ENCODE measurements around the gene POGK. TPM values are rescaled to one million over a fixed set of nuclear protein-coding genes. Genes with fewer than 3 reads are reported as not detected.
A peak's percentile ranks its signal among the peaks of the same experiment; 100 is the strongest.

Gene POGK
- total and polyA plus RNA-seq, 2 experiments from 2014 or later = 10.9 to 31.4 TPM

DNA sequence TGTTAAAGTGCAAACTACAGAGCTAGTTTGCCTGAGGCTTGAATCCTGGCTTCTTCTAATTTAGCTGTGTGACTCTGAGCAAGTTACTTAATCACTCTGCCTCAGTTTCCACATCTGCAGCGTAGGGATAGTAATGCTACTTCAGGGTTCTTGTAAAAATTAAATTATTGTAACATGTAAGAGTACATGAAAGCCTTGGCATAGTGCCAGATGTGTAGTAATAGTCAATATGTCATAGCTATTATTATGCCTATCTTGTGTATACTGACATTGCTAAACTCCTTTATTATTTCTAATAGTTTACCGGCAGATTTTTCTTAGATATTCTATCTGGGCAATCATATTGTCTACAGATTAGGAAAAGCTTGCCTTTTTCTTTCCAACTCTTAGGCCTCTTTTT is 43.6 kb downstream of the POGK start:
- no peak overlapping the region for H2AFZ ChIP-seq
- H4K20me1 ChIP-seq (replicated peaks; ENCODE audit: insufficient read depth) = no peaks in the 10 kb centered on the region
- no peak overlapping the region for H3K4me2 ChIP-seq
- H3K27me3 ChIP-seq (ENCODE audit: insufficient read depth) = peaks cover 28% of the 10 kb centered on the region
- no peak overlapping the region for H3K27ac ChIP-seq (ENCODE audit: low read depth)
- peaks cover 4% of the 10 kb centered on the region; the same call in 1 of the 3 replicates for H3K9me3 Mint-ChIP-seq
- peaks cover 5% of the 10 kb centered on the region; the same call in 1 of the 2 replicates for H3K4me1 ChIP-seq (ENCODE audit: insufficient read depth)
- H3K4me3 ChIP-seq = no peak overlapping the region
- peaks cover 3% of the 10 kb centered on the region; the same call in 1 of the 3 replicates for H3K4me1 Mint-ChIP-seq
- H3K27ac Mint-ChIP-seq = no peak overlapping the region
- 0 out of 3 replicates have a peak, but pooled peaks cover 3% of the 10 kb centered on the region for H3K36me3 Mint-ChIP-seq (ENCODE audit: low read depth)
- H3K4me3 Mint-ChIP-seq = no peak overlapping the region
- H3K79me2 ChIP-seq (replicated peaks; ENCODE audit: insufficient read depth) = no peaks in the 10 kb centered on the region
- H3K9me2 ChIP-seq (ENCODE audit: insufficient read depth) = no peaks in the 10 kb centered on the region
- no peaks in the 10 kb centered on the region; the same call in 1 of the 2 replicates for H3F3A ChIP-seq (replicated peaks; ENCODE audit: low read depth)
- ATAC-seq (no peak), DNase-seq (ENCODE audit: low spot score) (no peak)
- H3K36me3 ChIP-seq (ENCODE audit: insufficient read depth) = no peaks in the 10 kb centered on the region
- H3K27me3 Mint-ChIP-seq (ENCODE audit: insufficient read depth, low read depth, poor library complexity) = peaks cover 17% of the 10 kb centered on the region
- TF ChIP-seq NANOG (IDR thresholded peaks at IDR 0.05; ENCODE audit: borderline replicate concordance) (no peak), POLR2AphosphoS5 (IDR thresholded peaks at IDR 0.05; ENCODE audit: low read depth) (no peak), EZH2 (IDR thresholded peaks at IDR 0.05; ENCODE audit: low read depth, unreplicated experiment) (no peak), ZNF114 (CRISPR knock-in tag; IDR thresholded peaks at IDR 0.05) (no peak), CREB1 (CRISPR knock-in tag; IDR thresholded peaks at IDR 0.05; ENCODE audit: low read depth) (no peak)
- TF ChIP-seq, protein P1, sequence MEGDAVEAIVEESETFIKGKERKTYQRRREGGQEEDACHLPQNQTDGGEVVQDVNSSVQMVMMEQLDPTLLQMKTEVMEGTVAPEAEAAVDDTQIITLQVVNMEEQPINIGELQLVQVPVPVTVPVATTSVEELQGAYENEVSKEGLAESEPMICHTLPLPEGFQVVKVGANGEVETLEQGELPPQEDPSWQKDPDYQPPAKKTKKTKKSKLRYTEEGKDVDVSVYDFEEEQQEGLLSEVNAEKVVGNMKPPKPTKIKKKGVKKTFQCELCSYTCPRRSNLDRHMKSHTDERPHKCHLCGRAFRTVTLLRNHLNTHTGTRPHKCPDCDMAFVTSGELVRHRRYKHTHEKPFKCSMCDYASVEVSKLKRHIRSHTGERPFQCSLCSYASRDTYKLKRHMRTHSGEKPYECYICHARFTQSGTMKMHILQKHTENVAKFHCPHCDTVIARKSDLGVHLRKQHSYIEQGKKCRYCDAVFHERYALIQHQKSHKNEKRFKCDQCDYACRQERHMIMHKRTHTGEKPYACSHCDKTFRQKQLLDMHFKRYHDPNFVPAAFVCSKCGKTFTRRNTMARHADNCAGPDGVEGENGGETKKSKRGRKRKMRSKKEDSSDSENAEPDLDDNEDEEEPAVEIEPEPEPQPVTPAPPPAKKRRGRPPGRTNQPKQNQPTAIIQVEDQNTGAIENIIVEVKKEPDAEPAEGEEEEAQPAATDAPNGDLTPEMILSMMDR (conservative IDR thresholded peaks at IDR 0.05; ENCODE audit: low read depth in 2 of 2) = no peak
- TF ChIP-seq, protein P2, sequence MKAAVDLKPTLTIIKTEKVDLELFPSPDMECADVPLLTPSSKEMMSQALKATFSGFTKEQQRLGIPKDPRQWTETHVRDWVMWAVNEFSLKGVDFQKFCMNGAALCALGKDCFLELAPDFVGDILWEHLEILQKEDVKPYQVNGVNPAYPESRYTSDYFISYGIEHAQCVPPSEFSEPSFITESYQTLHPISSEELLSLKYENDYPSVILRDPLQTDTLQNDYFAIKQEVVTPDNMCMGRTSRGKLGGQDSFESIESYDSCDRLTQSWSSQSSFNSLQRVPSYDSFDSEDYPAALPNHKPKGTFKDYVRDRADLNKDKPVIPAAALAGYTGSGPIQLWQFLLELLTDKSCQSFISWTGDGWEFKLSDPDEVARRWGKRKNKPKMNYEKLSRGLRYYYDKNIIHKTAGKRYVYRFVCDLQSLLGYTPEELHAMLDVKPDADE (IDR thresholded peaks at IDR 0.05) = no peak

DNA sequence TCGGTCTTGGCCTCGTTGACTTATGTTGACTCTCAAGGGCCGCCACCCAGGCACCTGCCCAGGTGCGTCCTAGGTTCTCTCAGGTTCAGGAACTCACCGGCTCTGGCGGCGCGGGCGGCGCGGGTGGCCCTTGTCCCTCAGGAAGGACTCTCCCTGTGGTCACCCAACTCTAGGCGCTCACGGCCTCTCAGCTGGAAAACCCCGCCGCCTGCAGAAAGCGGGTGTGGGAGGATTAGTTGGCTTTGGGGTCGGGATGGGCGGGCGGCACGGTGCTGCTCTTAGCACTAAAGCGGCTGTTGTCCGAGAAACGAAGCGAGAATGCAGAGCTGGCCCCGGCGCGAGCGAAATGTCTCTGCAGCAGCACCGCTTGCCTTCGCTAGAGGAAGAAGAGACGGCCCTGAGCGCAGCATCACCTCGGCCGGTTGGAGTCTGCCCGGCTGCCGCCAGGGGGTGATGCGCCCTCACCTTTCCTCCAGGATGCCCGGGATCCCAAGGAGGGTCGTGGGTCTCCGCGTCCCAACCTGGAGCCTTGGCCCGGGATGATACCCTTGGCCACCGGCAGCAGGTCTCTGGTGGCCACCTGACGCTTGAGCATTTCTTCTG is 44.9 kb downstream of the POGK start:
- Histone ChIP-seq H4K20me1 (replicated peaks; ENCODE audit: insufficient read depth) (no peaks in the 10 kb centered on the region), H3K79me2 (replicated peaks; ENCODE audit: insufficient read depth) (no peaks in the 10 kb centered on the region), H3K4me1 (ENCODE audit: insufficient read depth) (peaks cover 5% of the 10 kb centered on the region; the same call in 1 of the 2 replicates), H2AFZ (peak overlapping the region; percentile 99), H3F3A (replicated peaks; ENCODE audit: low read depth) (no peaks in the 10 kb centered on the region; the same call in 1 of the 2 replicates), H3K27me3 (ENCODE audit: insufficient read depth) (peaks cover 28% of the 10 kb centered on the region), H3K27ac (ENCODE audit: low read depth) (no peak overlapping the region), H3K4me3 (peak overlapping the region; percentile 60), H3K4me2 (peak overlapping the region; percentile 84), H3K9me2 (ENCODE audit: insufficient read depth) (no peaks in the 10 kb centered on the region), H3K36me3 (ENCODE audit: insufficient read depth) (no peaks in the 10 kb centered on the region)
- DNase-seq (ENCODE audit: low spot score) (peak; percentile 94), ATAC-seq (peak; percentile 99)
- peak overlapping the region; percentile 60 for H3K4me3 Mint-ChIP-seq
- H3K27ac Mint-ChIP-seq = no peak overlapping the region
- H3K36me3 Mint-ChIP-seq (ENCODE audit: low read depth) = no peaks in the 10 kb centered on the region
- peaks cover 17% of the 10 kb centered on the region for H3K27me3 Mint-ChIP-seq (ENCODE audit: insufficient read depth, low read depth, poor library complexity)
- H3K9me3 Mint-ChIP-seq = no peaks in the 10 kb centered on the region
- peaks cover 3% of the 10 kb centered on the region; the same call in 1 of the 3 replicates for H3K4me1 Mint-ChIP-seq
- TF ChIP-seq JUNB (IDR thresholded peaks at IDR 0.05; ENCODE audit: unreplicated experiment) (no peak), ZNF331 (CRISPR knock-in tag; IDR thresholded peaks at IDR 0.05; ENCODE audit: low read depth) (no peak), POLR2AphosphoS5 (IDR thresholded peaks at IDR 0.05; ENCODE audit: low read depth) (no peak), CREB1 (CRISPR knock-in tag; IDR thresholded peaks at IDR 0.05; ENCODE audit: low read depth) (peak; percentile 21; the same call in 1 of the 2 replicates)
- TF ChIP-seq, protein P3, sequence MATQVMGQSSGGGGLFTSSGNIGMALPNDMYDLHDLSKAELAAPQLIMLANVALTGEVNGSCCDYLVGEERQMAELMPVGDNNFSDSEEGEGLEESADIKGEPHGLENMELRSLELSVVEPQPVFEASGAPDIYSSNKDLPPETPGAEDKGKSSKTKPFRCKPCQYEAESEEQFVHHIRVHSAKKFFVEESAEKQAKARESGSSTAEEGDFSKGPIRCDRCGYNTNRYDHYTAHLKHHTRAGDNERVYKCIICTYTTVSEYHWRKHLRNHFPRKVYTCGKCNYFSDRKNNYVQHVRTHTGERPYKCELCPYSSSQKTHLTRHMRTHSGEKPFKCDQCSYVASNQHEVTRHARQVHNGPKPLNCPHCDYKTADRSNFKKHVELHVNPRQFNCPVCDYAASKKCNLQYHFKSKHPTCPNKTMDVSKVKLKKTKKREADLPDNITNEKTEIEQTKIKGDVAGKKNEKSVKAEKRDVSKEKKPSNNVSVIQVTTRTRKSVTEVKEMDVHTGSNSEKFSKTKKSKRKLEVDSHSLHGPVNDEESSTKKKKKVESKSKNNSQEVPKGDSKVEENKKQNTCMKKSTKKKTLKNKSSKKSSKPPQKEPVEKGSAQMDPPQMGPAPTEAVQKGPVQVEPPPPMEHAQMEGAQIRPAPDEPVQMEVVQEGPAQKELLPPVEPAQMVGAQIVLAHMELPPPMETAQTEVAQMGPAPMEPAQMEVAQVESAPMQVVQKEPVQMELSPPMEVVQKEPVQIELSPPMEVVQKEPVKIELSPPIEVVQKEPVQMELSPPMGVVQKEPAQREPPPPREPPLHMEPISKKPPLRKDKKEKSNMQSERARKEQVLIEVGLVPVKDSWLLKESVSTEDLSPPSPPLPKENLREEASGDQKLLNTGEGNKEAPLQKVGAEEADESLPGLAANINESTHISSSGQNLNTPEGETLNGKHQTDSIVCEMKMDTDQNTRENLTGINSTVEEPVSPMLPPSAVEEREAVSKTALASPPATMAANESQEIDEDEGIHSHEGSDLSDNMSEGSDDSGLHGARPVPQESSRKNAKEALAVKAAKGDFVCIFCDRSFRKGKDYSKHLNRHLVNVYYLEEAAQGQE (IDR thresholded peaks at IDR 0.05; ENCODE audit: unreplicated experiment) = no peak
